Naive B cell (primary cell): ENCODE measurements around the gene OPALIN. TPM values are rescaled to one million over a fixed set of nuclear protein-coding genes. Genes with fewer than 3 reads are reported as not detected.

Source experiments
- ATAC-seq, 2 donors: fragments of 150-1000 bp; cut with Tn5 transposase; 2 replicates each; pipeline ENCODE4 v1.10.0; 2021; ENCODE audit warnings: low read depth in 2 of 2, mild to moderate bottlenecking in 2 of 2, moderate library complexity in 2 of 2
- DNase-seq: peaks from one replicate; pipeline ENCODE4 v3.0.0; 2022
- H3K27ac Mint-ChIP-seq, 6 donors: one replicate each; pipeline ENCODE4 v1.8.0; 2020 to 2022; ENCODE audit warnings: mild to moderate bottlenecking in 6 of 6, mixed read lengths in 6 of 6, moderate library complexity in 5 of 6, inconsistent platforms in 2 of 6
- H3K27me3 Mint-ChIP-seq, 3 donors: one replicate each; pipeline ENCODE4 v1.8.0; 2021 to 2022; ENCODE audit warnings: mixed read lengths in 3 of 3, mild to moderate bottlenecking in 1 of 3
- H3K36me3 Mint-ChIP-seq, 2 donors: one replicate each; pipeline ENCODE4 v1.8.0; 2020 to 2022; ENCODE audit warnings: mixed read lengths in 2 of 2, inconsistent platforms in 1 of 2, mild to moderate bottlenecking in 1 of 2
- H3K4me1 Mint-ChIP-seq, 3 donors: one replicate each; pipeline ENCODE4 v1.8.0; 2020 to 2022; ENCODE audit warnings: mixed read lengths in 3 of 3, inconsistent platforms in 1 of 3, mild to moderate bottlenecking in 1 of 3, moderate library complexity in 1 of 3
- H3K4me3 Mint-ChIP-seq, 8 donors: one replicate each; pipeline ENCODE4 v1.8.0; 2020 to 2022; ENCODE audit warnings: mild to moderate bottlenecking in 8 of 8, mixed read lengths in 8 of 8, moderate library complexity in 8 of 8, inconsistent platforms in 2 of 8
- H3K9me3 Mint-ChIP-seq, 7 donors: one replicate each; pipeline ENCODE4 v1.8.0; 2020 to 2022; ENCODE audit warnings: mixed read lengths in 7 of 7, mild to moderate bottlenecking in 5 of 7, inconsistent platforms in 2 of 7, moderate library complexity in 1 of 7
- polyA plus RNA-seq, 6 donors: library from polyadenylated mRNA; unstranded; fragments of 300-500 nt; fragmentation: Illumina TruSeq; gene quantifications; one replicate each; pipeline ENCODE4 v1.2.3, GENCODE V29; 2021; ENCODE audit warnings: low read depth in 6 of 6

Gene OPALIN
- polyA plus RNA-seq, 6 donors from 2014 or later: not detected

DNA sequence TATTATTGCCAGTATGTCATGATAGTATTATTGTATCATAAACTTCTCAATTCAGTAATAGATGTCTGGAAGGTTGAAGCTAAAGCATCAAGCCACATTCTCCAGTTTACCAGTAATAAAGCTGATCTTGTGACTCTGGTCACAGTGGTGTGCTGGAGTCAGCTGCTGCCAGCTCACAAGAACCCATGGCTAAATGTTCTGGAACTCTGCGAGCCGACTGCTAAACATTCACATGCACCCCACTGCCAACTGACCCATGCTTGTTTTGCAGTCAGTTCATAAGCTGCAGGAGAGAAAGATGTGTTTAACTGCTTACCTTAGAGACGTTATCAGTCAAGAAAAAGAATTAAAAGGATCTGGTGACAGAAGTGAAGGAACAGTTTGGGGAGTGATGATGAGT, 60.4 kb downstream of the OPALIN start:
- H3K27ac Mint-ChIP-seq: peak overlapping the region in 3 of 6 donors; percentile 27 to 84 (median 69)
- peaks cover 46 to 66% (median 56%) of the 10 kb centered on the region in 3 donors for H3K4me1 Mint-ChIP-seq
- DNase-seq (no peak), ATAC-seq (no peak)
- H3K27me3 Mint-ChIP-seq: peaks cover 0 to 6% (median 0%) of the 10 kb centered on the region in 3 donors
- H3K36me3 Mint-ChIP-seq: no peaks in the 10 kb centered on the region
- H3K9me3 Mint-ChIP-seq: no peaks in the 10 kb centered on the region
- H3K4me3 Mint-ChIP-seq: peak overlapping the region in 5 of 8 donors; percentile 1 to 89 (median 54)

DNA sequence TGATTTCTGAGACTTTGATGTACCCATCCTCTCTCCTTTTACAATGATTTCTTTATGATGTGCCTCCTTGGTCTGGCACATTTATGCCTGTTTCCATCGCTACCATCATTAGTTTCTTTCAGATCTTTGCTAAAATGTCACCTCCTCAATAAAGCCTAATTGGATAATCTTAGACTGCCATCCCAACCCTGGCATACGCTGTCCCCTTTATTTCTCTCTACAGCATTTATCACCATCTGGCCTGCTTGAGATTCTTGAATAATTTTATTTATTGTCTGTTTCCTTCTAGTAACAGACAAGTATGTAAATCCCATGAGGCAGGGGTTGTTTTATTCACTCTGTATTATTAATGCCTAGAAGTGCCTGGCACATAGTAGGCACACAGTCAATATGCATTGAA, 61.3 kb downstream of the OPALIN start:
- no peaks in the 10 kb centered on the region for H3K27me3 Mint-ChIP-seq

DNA sequence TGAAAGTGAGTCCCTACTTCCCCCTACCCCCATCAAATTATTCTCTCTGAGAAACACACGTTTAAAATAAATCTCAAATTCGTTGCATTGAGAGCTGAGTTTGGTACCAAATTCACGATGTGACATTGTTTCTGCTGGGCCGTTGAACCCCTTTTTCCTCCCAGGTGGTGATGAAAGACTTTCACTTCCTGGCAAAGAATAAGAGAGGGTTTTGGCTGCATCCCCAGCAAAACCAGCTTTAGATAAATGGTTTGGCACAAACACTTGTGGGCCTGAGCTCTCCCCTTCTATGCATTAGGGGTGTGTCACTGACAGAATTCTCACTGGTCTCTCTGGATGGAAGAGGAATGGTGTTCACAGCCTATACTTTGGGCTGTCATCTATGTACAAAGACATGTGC, 63.3 kb downstream of the OPALIN start:
- ATAC-seq: no peak

More for the DNA sequence above, 61.3 kb downstream of the OPALIN start:
- no peaks in the 10 kb centered on the region for H3K9me3 Mint-ChIP-seq
- H3K36me3 Mint-ChIP-seq: no peaks in the 10 kb centered on the region
- no peak for DNase-seq
- H3K4me3 Mint-ChIP-seq: no peak overlapping the region
- H3K4me1 Mint-ChIP-seq: peaks cover 51 to 69% (median 63%) of the 10 kb centered on the region in 3 donors
- peak overlapping the region in 2 of 6 donors; percentile 48 to 71 for H3K27ac Mint-ChIP-seq
- ATAC-seq: no peak

More for the DNA sequence above, 63.3 kb downstream of the OPALIN start:
- DNase-seq: no peak
- Mint-ChIP-seq H3K27ac (peak overlapping the region in 5 of 6 donors; percentile 4 to 77 (median 69)), H3K36me3 (no peaks in the 10 kb centered on the region), H3K27me3 (no peaks in the 10 kb centered on the region), H3K4me3 (peak overlapping the region in 1 of 8 donors; percentile 42), H3K4me1 (peaks cover 53 to 76% (median 71%) of the 10 kb centered on the region in 3 donors), H3K9me3 (no peaks in the 10 kb centered on the region)

Other genes with a start within 250 kb of the OPALIN start
- 10 to 100 TPM in 5 of 6 donors, 1 to 10 TPM in 1; 8.2 to 21.4 (median 14.4) TPM for gene ZNF518A, start 228.7 kb downstream of the OPALIN start, polyA plus RNA-seq
- gene BLNK, start 87.4 kb downstream of the OPALIN start, polyA plus RNA-seq: 100 to 1,000 TPM; 152 to 280 (median 196) TPM
- gene DNTT, start 54.6 kb downstream of the OPALIN start, polyA plus RNA-seq: under 1 TPM in 1 of 6 donors, not detected in 5; 0.21 TPM
- gene TLL2, start 154.9 kb upstream of the OPALIN start, polyA plus RNA-seq: under 1 TPM in 4 of 6 donors, not detected in 2; 0.03 to 0.77 (median 0.32) TPM
- gene TM9SF3, start 228.0 kb upstream of the OPALIN start, polyA plus RNA-seq: 10 to 100 TPM; 36.7 to 68.0 (median 45.8) TPM